CD8-positive, alpha-beta memory T cell (primary cell): ENCODE results near the gene PGAM1. TPM values are rescaled to one million over a fixed set of nuclear protein-coding genes. Genes with fewer than 3 reads are reported as not detected.

ENCODE experiments used
- polyA plus RNA-seq: library from polyadenylated mRNA; unstranded; fragments of 300-500 nt; fragmentation: Illumina TruSeq; gene quantifications from one replicate; pipeline ENCODE4 v1.2.3, GENCODE V29; 2021
- total RNA-seq, 2 experiments: library from RNA; stranded (reverse); gene quantifications; one replicate each; pipeline ENCODE4 v1.2.3, GENCODE V29; 2021

Gene PGAM1
- total and polyA plus RNA-seq, 3 experiments from 2014 or later = 309 to 1,097 (median 1,086) TPM

Other genes with a start within 250 kb of the PGAM1 start
- under 1 TPM in 1 of 2 experiments, not detected in 1; 0.20 TPM for gene SLIT1, start 240.2 kb upstream of the PGAM1 start, total RNA-seq
- 0.06 TPM for gene SLIT1, start 240.2 kb upstream of the PGAM1 start, polyA plus RNA-seq
- 10 to 100 TPM; 23.3 to 26.5 TPM for gene ARHGAP19, start 133.6 kb upstream of the PGAM1 start, total RNA-seq
- 8.9 TPM for gene ARHGAP19, start 133.6 kb upstream of the PGAM1 start, polyA plus RNA-seq
- 1 to 10 TPM; 4.3 to 4.7 TPM for gene FRAT1, start 106.9 kb upstream of the PGAM1 start, total RNA-seq
- 13.3 TPM for gene FRAT1, start 106.9 kb upstream of the PGAM1 start, polyA plus RNA-seq
- gene FRAT2, start 91.5 kb upstream of the PGAM1 start, total RNA-seq = 10 to 100 TPM in 1 of 2 experiments, 1 to 10 TPM in 1; 9.8 to 10.4 TPM
- 18.7 TPM for gene FRAT2, start 91.5 kb upstream of the PGAM1 start, polyA plus RNA-seq
- 100 to 1,000 TPM; 102 to 111 TPM for gene RRP12, start 24.9 kb upstream of the PGAM1 start, total RNA-seq
- gene RRP12, start 24.9 kb upstream of the PGAM1 start, polyA plus RNA-seq = 11.6 TPM
- gene EXOSC1, start 19.8 kb downstream of the PGAM1 start, total RNA-seq = 10 to 100 TPM; 61.0 to 64.8 TPM
- 83.0 TPM for gene EXOSC1, start 19.8 kb downstream of the PGAM1 start, polyA plus RNA-seq
- 10 to 100 TPM; 56.2 to 57.6 TPM for gene ZDHHC16, start 20.0 kb downstream of the PGAM1 start, total RNA-seq
- gene ZDHHC16, start 20.0 kb downstream of the PGAM1 start, polyA plus RNA-seq = 26.4 TPM
- 10 to 100 TPM; 85.7 to 89.3 TPM for gene MMS19, start 72.2 kb downstream of the PGAM1 start, total RNA-seq
- 27.5 TPM for gene MMS19, start 72.2 kb downstream of the PGAM1 start, polyA plus RNA-seq
- 1 to 10 TPM; 1.9 to 2.6 TPM for gene UBTD1, start 72.7 kb downstream of the PGAM1 start, total RNA-seq
- gene UBTD1, start 72.7 kb downstream of the PGAM1 start, polyA plus RNA-seq = 2.0 TPM
- not detected for gene ANKRD2, start 146.6 kb downstream of the PGAM1 start, total RNA-seq
- gene ANKRD2, start 146.6 kb downstream of the PGAM1 start, polyA plus RNA-seq = not detected
- gene HOGA1, start 158.2 kb downstream of the PGAM1 start, total RNA-seq = not detected
- gene HOGA1, start 158.2 kb downstream of the PGAM1 start, polyA plus RNA-seq = not detected
- not detected for gene C10orf62, start 163.5 kb downstream of the PGAM1 start, total RNA-seq
- gene C10orf62, start 163.5 kb downstream of the PGAM1 start, polyA plus RNA-seq = not detected
- gene MORN4, start 207.3 kb downstream of the PGAM1 start, total RNA-seq = 1 to 10 TPM; 2.7 to 3.1 TPM
- gene MORN4, start 207.3 kb downstream of the PGAM1 start, polyA plus RNA-seq = 1.7 TPM
- 10 to 100 TPM; 15.6 to 15.9 TPM for gene PI4K2A, start 214.5 kb downstream of the PGAM1 start, total RNA-seq
- gene PI4K2A, start 214.5 kb downstream of the PGAM1 start, polyA plus RNA-seq = 11.4 TPM